GM18519 (cell line): ENCODE results near the gene THUMPD2.
A peak's percentile ranks its signal among the peaks of the same experiment; 100 is the strongest.
"Not testable (repeated sequence)": the region's sequence is repeated elsewhere in the genome, so short reads cannot be mapped to it uniquely, and the experiment has no call there.

Experiments
- ATAC-seq: cut with Tn5 transposase; IDR thresholded peaks from one replicate; pipeline ENCODE4 v1.9.1; 2021; ENCODE audit warnings: mild to moderate bottlenecking, moderate library complexity; ENCODE audit not compliant: unreplicated experiment, low FRiP score

The THUMPD2 gene

GRCh38 chr2:39757156-39757555, 21.9 kb downstream of the THUMPD2 start:
- ATAC-seq, result no peak

DNA sequence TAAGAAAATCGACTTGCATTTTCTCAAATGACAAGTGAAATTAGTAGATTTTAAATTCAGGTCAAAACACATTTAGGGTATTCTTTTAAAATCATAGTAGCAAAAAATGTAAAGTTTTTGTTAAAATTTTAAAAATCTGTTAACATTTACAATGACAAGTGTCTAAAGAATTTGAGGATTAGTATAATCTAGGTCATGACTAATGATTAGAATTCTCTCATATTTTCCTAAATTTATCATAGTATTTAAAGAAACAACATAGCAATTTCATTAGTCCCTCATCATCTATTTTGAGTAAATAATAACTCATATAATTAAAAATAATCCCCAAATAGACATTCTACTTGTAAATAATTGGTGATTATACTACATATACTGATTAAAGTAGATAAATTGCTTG, 23.6 kb downstream of the THUMPD2 start:
- ATAC-seq, result no peak

DNA sequence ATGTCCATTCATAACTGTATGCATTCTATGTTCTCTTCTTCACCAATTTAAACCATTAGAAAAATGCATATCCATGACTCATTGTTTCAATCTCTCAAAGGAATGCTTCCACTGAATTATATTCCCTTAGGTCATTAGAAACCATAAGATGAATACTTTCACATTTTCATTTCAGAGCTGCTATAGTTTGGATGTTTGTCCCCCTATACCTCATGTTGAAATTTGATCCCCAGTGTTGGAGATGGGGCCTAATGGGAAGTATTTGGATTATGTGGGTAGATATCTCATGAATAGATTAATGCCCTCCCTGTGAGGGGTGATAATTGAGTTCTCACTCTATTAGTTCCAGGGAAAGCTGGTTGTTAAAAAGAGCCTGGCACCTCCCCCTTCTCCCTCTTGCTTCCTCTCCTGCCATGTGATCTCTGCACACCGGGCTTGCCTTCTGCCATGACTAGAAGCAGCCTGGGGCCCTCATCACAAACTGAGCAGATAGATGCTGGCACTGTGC, 35.7 kb downstream of the THUMPD2 start:
- no peak for ATAC-seq

GRCh38 chr2:39741871-39742270, 37.2 kb downstream of the THUMPD2 start:
- ATAC-seq, result no peak

GRCh38 chr2:39739386-39739785, 39.7 kb downstream of the THUMPD2 start:
- no peak for ATAC-seq

DNA sequence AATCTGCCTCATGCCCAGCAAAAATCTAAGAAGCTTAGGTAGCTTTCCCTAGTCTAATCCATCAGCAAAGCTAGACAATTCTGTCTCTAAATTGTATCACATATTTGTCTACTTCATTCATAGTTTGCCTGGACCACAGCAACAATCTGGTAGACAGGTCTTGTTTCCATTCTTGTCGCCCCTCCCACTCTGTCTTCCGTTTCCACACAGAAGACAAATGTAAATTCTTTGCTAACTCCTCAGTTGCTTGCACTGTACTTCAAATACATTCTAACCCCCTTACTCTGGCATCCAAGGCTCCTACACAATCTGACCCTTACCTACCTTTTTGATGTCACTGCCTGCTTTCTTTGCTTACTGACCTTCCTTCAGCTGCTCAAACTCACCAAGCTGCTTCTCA, 40.1 kb downstream of the THUMPD2 start:
- ATAC-seq, result no peak

GRCh38 chr2:39737661-39738060, 41.4 kb downstream of the THUMPD2 start:
- ATAC-seq, result no peak

GRCh38 chr2:39736640-39737039, 42.4 kb downstream of the THUMPD2 start:
- ATAC-seq, result no peak

DNA sequence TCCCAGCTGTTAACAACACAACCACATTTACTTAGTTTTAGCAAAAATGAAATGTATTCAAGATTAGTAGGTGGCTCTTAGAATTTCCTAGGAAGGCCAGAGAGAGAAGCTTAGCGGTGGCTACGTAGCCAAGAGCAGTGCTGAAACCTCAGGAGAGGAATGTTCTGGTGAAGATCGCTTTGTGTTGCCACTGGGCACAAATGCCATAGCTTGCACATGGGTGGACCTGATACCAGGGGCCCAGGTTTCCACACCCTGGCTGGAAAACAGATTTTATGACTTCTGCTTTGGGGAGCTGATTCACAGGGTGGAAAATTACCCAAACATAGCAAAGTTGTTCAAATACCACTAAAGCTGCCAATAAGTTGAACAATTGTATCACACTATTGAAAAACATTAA, 43.4 kb downstream of the THUMPD2 start:
- no peak for ATAC-seq

- no peak for ATAC-seq
Measured at GRCh38 chr2:39734445-39734844, 44.6 kb downstream of the THUMPD2 start.

- ATAC-seq, result no peak
Measured at GRCh38 chr2:39733070-39733674, 45.9 kb downstream of the THUMPD2 start.

GRCh38 chr2:39732482-39732881, 46.6 kb downstream of the THUMPD2 start:
- ATAC-seq, result no peak

GRCh38 chr2:39731546-39731945, 47.5 kb downstream of the THUMPD2 start:
- no peak for ATAC-seq

GRCh38 chr2:39730685-39731302, 48.3 kb downstream of the THUMPD2 start:
- ATAC-seq, result peak; percentile 45

DNA sequence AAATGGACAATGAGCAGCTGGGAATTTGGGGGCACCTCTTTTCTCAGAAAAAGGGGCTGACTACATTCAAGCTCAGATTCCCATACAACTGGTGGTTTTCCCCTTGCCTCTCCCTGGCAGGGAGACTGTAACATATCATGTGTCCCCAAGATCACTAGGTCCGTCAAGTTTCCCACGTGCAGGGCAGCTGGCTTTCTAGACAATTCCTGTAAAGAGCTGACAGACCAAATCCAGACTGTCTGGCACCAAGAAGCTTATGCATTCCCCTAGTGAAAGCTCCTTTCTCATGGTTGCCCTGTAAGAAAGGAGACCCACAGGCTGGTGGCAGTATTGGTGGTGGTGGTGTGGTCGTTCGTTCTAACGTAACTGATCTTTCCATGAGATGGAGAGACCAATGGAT, 48.8 kb downstream of the THUMPD2 start:
- ATAC-seq, result no peak

DNA sequence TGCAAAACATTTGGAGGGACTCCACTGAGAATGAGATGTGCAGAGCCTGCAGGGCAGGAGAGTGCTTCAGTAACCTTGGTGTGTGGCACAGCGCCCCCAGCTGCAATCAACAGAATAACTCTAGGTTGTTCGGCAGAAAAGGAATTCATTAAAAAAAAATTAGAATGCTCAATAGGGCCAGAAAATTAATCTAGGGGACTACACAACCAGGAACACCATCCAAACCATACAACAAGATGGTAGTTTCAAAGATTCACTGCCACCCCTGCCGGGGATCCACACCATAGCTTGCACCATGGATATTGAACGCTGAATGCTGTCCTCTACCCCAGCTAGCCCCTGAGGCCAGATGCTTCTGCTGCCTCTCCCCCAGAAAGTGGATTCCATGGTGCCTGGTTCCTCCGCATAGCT, 50.1 kb downstream of the THUMPD2 start:
- ATAC-seq, result peak; percentile 39

DNA sequence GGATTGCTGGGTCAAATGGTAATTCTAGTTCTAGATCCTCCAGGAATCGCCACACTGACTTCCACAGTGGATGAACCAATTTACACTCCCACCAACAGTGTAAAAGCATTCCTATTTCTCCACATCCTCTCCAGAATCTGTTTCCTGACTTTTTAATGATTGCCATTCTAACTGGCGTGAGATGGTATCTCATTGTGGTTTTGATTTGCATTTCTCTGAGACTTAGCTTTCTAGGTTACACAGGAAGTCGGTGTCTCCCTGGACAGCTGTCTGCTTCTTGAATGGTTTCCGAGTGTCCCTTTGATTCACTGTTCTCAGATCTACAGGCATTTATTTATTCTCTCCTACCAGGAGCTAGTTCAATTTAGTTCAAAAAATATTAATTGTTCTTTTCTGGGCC, 51.0 kb downstream of the THUMPD2 start:
- not testable (repeated sequence) for ATAC-seq

- no peak for ATAC-seq
Measured at GRCh38 chr2:39725401-39725800, 53.7 kb downstream of the THUMPD2 start.

- no peak for ATAC-seq
Measured at GRCh38 chr2:39724828-39725144, 54.3 kb downstream of the THUMPD2 start.

DNA sequence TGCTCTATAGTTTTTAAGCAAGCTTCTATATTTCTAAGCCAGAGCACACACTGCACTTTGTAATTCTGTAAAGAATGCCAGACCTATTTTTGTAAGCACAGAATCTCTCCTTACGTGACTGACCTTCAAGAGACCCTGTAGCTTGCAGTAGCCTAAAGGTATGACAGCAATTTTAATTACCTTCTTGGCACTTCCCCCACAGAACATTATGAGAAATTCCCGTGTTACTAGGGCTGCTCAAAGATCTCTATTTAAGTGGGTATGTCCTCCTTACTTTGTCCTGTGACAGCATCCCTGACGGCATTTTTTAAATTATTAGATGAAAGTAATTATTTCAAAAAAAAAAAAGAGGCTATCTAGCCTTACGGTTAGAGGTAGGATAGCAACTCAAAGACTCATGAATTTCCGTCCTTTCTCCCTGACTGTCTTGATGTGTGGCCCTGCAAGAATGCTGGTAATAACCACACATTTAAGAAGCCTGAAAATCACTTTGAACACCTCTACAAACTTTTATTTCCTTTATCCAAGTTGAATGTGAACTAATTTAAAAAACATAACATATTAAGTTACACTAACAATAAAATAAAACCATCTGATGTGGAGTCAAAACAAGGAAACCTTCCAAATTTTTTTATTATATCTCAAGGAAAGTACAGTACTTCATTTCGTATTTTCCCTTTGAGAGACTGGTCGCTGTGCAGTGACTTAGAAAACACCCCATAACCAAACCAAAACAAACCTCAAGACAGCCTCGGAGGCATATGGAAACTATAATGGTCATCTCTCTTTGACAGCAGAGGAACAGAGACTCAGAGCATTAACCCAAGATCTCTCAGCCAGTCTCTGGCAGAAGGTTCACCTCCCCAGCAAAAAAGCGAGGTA, 54.9 kb downstream of the THUMPD2 start:
- ATAC-seq, result no peak

- no peak for ATAC-seq
Measured at GRCh38 chr2:39723497-39723896, 55.6 kb downstream of the THUMPD2 start.

- ATAC-seq, result no peak
Measured at GRCh38 chr2:39720970-39721369, 58.1 kb downstream of the THUMPD2 start.
